Stomach (tissue), 9 donors: ENCODE data around the gene TRMT1L. TPM values are rescaled to one million over a fixed set of nuclear protein-coding genes. Genes with fewer than 3 reads are reported as not detected.

Experiments used
- DNase-seq, 2 donors: peaks; one replicate each; pipeline versions ENCODE4 v3.0.0 to v3.0.0-alpha.2; 2013 to 2019
- H3K27ac ChIP-seq, 5 donors: fragments of 200-600 bp in 4 of 5; sonication (generic) in 4 of 5; one replicate each; pipeline ENCODE4 v1.5.1; 2013 to 2019; ENCODE audit warnings: mild to moderate bottlenecking in 1 of 5, moderate library complexity in 1 of 5
- H3K27me3 ChIP-seq, 3 donors: fragments of 200-600 bp; sonication (generic); one replicate each; pipeline ENCODE4 v1.5.1; 2017 to 2019; ENCODE audit warnings: mixed run types in 1 of 3
- H3K36me3 ChIP-seq, 4 donors: fragments of 200-600 bp; sonication (generic); 1 replicate in 3 of 4; 2 replicates in 1 of 4; pipeline ENCODE4 v1.5.1; 2016 to 2019
- H3K4me1 ChIP-seq, 4 donors: fragments of 200-600 bp; sonication (generic); one replicate each; pipeline ENCODE4 v1.5.1; 2016 to 2019
- H3K4me3 ChIP-seq, 4 donors: fragments of 200-600 bp; sonication (generic) in 3 of 4; one replicate each; pipeline ENCODE4 v1.5.1; 2016 to 2019; ENCODE audit warnings: mild to moderate bottlenecking in 1 of 4
- H3K9me3 ChIP-seq, 4 donors: fragments of 200-600 bp; sonication (generic); one replicate each; pipeline ENCODE4 v1.5.1; 2016 to 2019
- EP300 ChIP-seq: sonication (generic); formaldehyde crosslinking; IDR thresholded peaks from one replicate; pipeline ENCODE4 v1.6.1; 2017; ENCODE audit warnings: antibody characterized with exemption
- POLR2A ChIP-seq, 4 donors: fragments of 450-650 bp; IDR thresholded peaks; one replicate each; pipeline ENCODE4 v1.6.1; 2016; ENCODE audit warnings: antibody characterized with exemption in 4 of 4, control low read depth in 2 of 4, mild to moderate bottlenecking in 1 of 4, moderate library complexity in 1 of 4
- POLR2AphosphoS5 ChIP-seq, 3 donors: sonication (generic); formaldehyde crosslinking; IDR thresholded peaks; one replicate each; pipeline ENCODE4 v1.6.1; 2016; ENCODE audit warnings: antibody characterized with exemption in 3 of 3
- WGBS, 5 donors: extraction: QIAGEN DNeasy Blood & Tissue Kit in 3 of 5; methylation state at CpG; one replicate each; pipeline versions ENCODE4 v1.1.5 to v1.1.7; 2013 to 2018; 5-methylcytosine and 5-hydroxymethylcytosine counted together
- intact Hi-C: fragments of 100-400 bp; cut with DNase I; formaldehyde crosslinking; loops from one replicate; pipeline ENCODE4 v1.15.1; 2023; ENCODE audit warnings: low total_unique reads
- polyA plus RNA-seq, 3 donors: library from polyadenylated mRNA; stranded (reverse); fragments of 200-250 nt; gene quantifications; one replicate each; pipeline ENCODE4 v1.2.3, GENCODE V29; 2013
- total RNA-seq, 5 donors: library from RNA; depleted of rRNA; stranded (reverse); fragments of >200 nt; gene quantifications; one replicate each; pipeline versions ENCODE4 v1.1.0 to v1.2.3, GENCODE V29; 2014 to 2016
- TF ChIP-seq, protein P1 (sequence below), 7 experiments: fragments of 450-650 bp in 4 of 7; fragments of 200-600 bp in 3 of 7; sonication (generic) in 3 of 7; IDR thresholded peaks; one replicate each; pipeline ENCODE4 v1.5.1; 2016 to 2019; ENCODE audit warnings: antibody characterized with exemption in 7 of 7, control low read depth in 2 of 7, mild to moderate bottlenecking in 1 of 7
- donor health status: healthy with polysubstance abuse.
- donor health status: Bipolar disorder and iron deficiency.
- donor health status: healthy.

Gene TRMT1L
- total and polyA plus RNA-seq, 8 donors: 4.5 to 25.2 (median 7.1) TPM

DNA sequence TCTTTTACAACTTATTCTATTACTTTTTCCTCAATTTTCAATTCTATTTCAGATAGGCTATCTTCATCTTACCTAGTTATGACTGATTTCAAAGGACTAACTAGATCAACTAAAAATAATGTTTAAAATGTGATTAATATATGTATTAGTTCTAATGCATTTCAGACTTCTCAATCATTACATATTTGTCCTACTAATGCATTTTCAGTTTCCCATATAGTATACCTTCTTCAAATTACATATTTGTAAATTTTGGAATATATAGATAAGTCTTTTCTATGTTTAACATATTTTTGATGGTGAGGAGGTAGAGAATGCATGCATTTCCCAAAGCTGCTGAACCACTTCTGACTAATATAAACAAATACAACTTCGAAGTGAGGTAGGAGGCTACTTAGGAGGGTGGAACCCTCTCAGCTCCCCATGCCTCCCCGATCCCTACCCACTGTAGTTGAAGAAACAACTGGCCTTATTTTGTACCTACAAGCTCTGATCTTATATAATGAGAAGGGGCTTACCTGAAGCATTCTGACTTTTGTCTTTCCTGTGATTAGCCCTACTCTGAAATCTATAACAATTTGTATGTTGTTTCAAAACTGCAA lies 1.7 kb downstream of the TRMT1L start:
- TF ChIP-seq, protein P1, sequence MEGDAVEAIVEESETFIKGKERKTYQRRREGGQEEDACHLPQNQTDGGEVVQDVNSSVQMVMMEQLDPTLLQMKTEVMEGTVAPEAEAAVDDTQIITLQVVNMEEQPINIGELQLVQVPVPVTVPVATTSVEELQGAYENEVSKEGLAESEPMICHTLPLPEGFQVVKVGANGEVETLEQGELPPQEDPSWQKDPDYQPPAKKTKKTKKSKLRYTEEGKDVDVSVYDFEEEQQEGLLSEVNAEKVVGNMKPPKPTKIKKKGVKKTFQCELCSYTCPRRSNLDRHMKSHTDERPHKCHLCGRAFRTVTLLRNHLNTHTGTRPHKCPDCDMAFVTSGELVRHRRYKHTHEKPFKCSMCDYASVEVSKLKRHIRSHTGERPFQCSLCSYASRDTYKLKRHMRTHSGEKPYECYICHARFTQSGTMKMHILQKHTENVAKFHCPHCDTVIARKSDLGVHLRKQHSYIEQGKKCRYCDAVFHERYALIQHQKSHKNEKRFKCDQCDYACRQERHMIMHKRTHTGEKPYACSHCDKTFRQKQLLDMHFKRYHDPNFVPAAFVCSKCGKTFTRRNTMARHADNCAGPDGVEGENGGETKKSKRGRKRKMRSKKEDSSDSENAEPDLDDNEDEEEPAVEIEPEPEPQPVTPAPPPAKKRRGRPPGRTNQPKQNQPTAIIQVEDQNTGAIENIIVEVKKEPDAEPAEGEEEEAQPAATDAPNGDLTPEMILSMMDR (IDR thresholded peaks at IDR 0.05): no peak
- TF ChIP-seq POLR2A (IDR thresholded peaks at IDR 0.05): no peak
- no peaks in the 10 kb centered on the region for H3K27me3 ChIP-seq
- peak overlapping the region in 4 of 5 donors; percentile 97 to 100 (median 98) for H3K27ac ChIP-seq
- peak overlapping the region in 3 of 4 donors; percentile 70 to 94 (median 74) for H3K4me3 ChIP-seq
- intact Hi-C loops: no loop called here
- H3K4me1 ChIP-seq: peaks cover 16 to 58% (median 36%) of the 10 kb centered on the region in 4 donors
- H3K9me3 ChIP-seq: no peaks in the 10 kb centered on the region
- peak in 1 of 2 donors; percentile 73 for DNase-seq
- 18 to 38% (median 18%) methylated on average over 2 of the region's 2 CpGs for WGBS, 5 donors
- H3K36me3 ChIP-seq: peaks cover 0 to 13% (median 13%) of the 10 kb centered on the region in 4 donors

DNA sequence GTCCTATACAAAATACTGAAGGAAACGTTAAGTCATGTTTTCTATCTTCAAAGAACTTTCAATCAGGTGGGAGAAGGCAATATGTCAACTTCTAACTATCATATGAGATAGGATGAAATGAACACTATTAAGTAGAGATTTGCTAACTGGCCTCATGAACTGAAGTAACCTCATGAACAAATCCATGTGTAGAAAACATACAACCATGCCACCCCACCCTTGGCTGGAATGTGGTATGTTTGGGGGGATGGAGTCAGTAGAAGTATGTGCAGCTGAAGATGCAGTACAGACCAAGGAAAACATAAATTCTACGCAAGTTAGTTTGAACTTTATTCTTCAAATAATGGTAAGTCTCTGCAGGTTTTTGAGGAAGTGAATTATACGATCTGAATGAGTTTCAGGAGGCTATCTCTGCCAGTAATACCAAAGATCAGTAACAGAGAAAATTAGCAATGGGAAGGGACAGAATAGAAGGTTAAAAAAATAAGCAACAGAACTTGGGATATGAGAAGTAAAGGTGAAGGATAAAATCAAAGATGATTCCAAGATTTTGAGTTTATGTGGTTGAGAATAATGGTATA lies 4.5 kb downstream of the TRMT1L start:
- intact Hi-C loops: no loop called here
- Histone ChIP-seq H3K4me3 (no peak overlapping the region), H3K27ac (no peak overlapping the region), H3K4me1 (peaks cover 11 to 42% (median 25%) of the 10 kb centered on the region in 4 donors), H3K36me3 (peaks cover 11 to 40% (median 39%) of the 10 kb centered on the region in 4 donors), H3K9me3 (no peaks in the 10 kb centered on the region), H3K27me3 (no peaks in the 10 kb centered on the region)
- TF ChIP-seq POLR2AphosphoS5 (IDR thresholded peaks at IDR 0.05): no peak
- no peak for TF ChIP-seq EP300
- no peak for TF ChIP-seq POLR2A (IDR thresholded peaks at IDR 0.05)
- TF ChIP-seq, protein P1 (IDR thresholded peaks at IDR 0.05): no peak
- 58 to 80% (median 60%) methylated on average over 3 of the region's 3 CpGs for WGBS, 5 donors
- peak in 1 of 2 donors; percentile 71 for DNase-seq

DNA sequence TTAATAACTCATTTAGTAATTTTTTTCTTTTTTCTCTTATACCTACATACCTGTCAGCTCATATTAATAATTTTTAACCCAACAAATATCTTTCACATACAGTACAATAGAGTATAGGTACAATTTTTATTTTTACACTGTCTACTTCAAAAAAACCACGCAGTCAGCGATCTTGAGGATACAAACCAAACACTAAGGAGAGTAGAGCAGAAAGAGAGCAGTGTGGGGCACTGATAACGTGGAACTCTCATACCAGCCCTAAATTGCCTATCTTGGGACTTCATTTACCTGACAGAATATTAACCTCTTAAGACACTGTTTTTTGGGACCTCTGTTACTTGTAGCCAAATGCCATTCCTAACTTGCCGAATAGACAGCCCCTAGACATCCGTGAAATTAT lies 5.5 kb downstream of the TRMT1L start:
- H3K36me3 ChIP-seq: peaks cover 12 to 51% (median 48%) of the 10 kb centered on the region in 4 donors
- intact Hi-C loops: no loop called here

DNA sequence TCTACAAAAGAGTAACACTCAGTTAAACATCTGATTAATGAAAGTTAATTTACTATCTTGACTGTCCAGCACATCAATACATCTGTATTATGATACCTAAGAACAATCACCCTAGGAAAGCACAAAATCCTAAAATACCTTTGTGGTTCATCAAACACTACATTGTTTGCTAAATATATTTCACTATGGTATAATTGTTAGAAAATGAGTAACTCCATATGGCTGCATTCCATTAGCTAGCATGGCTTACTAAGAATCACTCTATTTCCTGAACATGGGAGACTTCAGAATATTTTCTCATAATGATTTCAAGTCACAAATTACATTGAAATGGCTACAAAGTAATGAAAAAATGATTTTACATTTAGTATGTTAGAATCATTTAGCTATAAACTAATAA lies 12.5 kb downstream of the TRMT1L start:
- Histone ChIP-seq H3K27ac (no peak overlapping the region), H3K36me3 (peaks cover 9 to 99% (median 90%) of the 10 kb centered on the region in 4 donors), H3K4me3 (no peak overlapping the region), H3K4me1 (no peaks in the 10 kb centered on the region), H3K9me3 (no peaks in the 10 kb centered on the region), H3K27me3 (no peaks in the 10 kb centered on the region)
- no peak for DNase-seq
- intact Hi-C loops: no loop called here
- TF ChIP-seq POLR2A (IDR thresholded peaks at IDR 0.05) (no peak), EP300 (no peak), POLR2AphosphoS5 (IDR thresholded peaks at IDR 0.05) (no peak)
- TF ChIP-seq, protein P1 (IDR thresholded peaks at IDR 0.05): no peak

More for the DNA sequence above, 5.5 kb downstream of the TRMT1L start:
- peaks cover 11 to 42% (median 25%) of the 10 kb centered on the region in 4 donors for H3K4me1 ChIP-seq
- H3K4me3 ChIP-seq: no peak overlapping the region
- no peaks in the 10 kb centered on the region for H3K27me3 ChIP-seq
- WGBS, 5 donors: 91 to 96% (median 93%) methylated on average over 5 of the region's 5 CpGs
- DNase-seq: no peak
- H3K27ac ChIP-seq: no peak overlapping the region
- H3K9me3 ChIP-seq: no peaks in the 10 kb centered on the region
- no peak for TF ChIP-seq EP300
- TF ChIP-seq POLR2A (IDR thresholded peaks at IDR 0.05): no peak
- TF ChIP-seq, protein P1 (IDR thresholded peaks at IDR 0.05): no peak
- TF ChIP-seq POLR2AphosphoS5 (IDR thresholded peaks at IDR 0.05): no peak
